SU-DHL-6 (cell line): ENCODE data around the gene OR2T27.
"Not testable (repeated sequence)": the region's sequence is repeated elsewhere in the genome, so short reads cannot be mapped to it uniquely, and the experiment has no call there.

Experiments used
- H2AFZ ChIP-seq: fragments of 200-600 bp; sonication (generic); 2 replicates; pipeline ENCODE4 v1.6.1; 2014; ENCODE audit warnings: low read depth, mild to moderate bottlenecking, moderate library complexity, mixed read lengths, antibody characterized with exemption, low read length; ENCODE audit not compliant: severe bottlenecking
- H3F3A ChIP-seq: fragments of 200-600 bp; shearing (Covaris generic); 2 replicates; pipeline ENCODE4 v1.6.0; 2016; ENCODE audit warnings: antibody characterized with exemption, mild to moderate bottlenecking; ENCODE audit not compliant: insufficient read depth
- H3K27ac ChIP-seq: fragments of 200-600 bp; sonication (generic); 2 replicates; pipeline ENCODE4 v1.5.1; 2016; ENCODE audit warnings: low read depth, mild to moderate bottlenecking, low read length, moderate library complexity, mixed read lengths
- H3K27me3 ChIP-seq: fragments of 200-600 bp; sonication (generic), shearing (Covaris generic); 2 replicates; pipeline ENCODE4 v1.6.0; 2014; ENCODE audit warnings: mild to moderate bottlenecking, low read length
- H3K36me3 ChIP-seq: fragments of 200-600 bp; sonication (generic); 2 replicates; pipeline ENCODE4 v1.6.1; 2014; ENCODE audit warnings: mild to moderate bottlenecking, low read length, mixed read lengths
- H3K4me2 ChIP-seq: fragments of 300-600, 200-600 bp; shearing (Covaris generic), sonication (generic); 2 replicates; pipeline ENCODE4 v1.6.0; 2014; ENCODE audit warnings: low read length, low read depth, mild to moderate bottlenecking; ENCODE audit not compliant: poor library complexity, severe bottlenecking
- H3K4me3 ChIP-seq: fragments of 200-600 bp; sonication (generic); 2 replicates; pipeline ENCODE4 v1.5.1; 2014; ENCODE audit warnings: antibody characterized with exemption, low read length, mild to moderate bottlenecking, mixed read lengths; ENCODE audit not compliant: insufficient read depth, poor library complexity, severe bottlenecking
- H3K79me2 ChIP-seq: fragments of 200-600 bp; sonication (generic); 2 replicates; pipeline ENCODE4 v1.6.1; 2014; ENCODE audit warnings: mild to moderate bottlenecking, low read length, moderate library complexity; ENCODE audit not compliant: insufficient read depth
- H3K9ac ChIP-seq: fragments of 200-600 bp; sonication (generic); 2 replicates; pipeline ENCODE4 v1.7.0; 2014; ENCODE audit warnings: mild to moderate bottlenecking, low read length
- H3K9me2 ChIP-seq: fragments of 200-600 bp; sonication (generic); replicated peaks from 2 replicates; pipeline ENCODE4 v1.6.1; 2014; ENCODE audit warnings: low read length; ENCODE audit not compliant: insufficient read depth
- H3K9me3 ChIP-seq: fragments of 200-600 bp; sonication (generic); 2 replicates; pipeline ENCODE4 v1.6.1; 2014; ENCODE audit warnings: low read length, mixed read lengths; ENCODE audit not compliant: insufficient read depth
- H4K20me1 ChIP-seq: fragments of 200-600 bp; sonication (generic); 2 replicates; pipeline ENCODE4 v1.6.1; 2014; ENCODE audit warnings: low read depth, mild to moderate bottlenecking, antibody characterized with exemption, low read length, moderate library complexity, mixed read lengths
- EZH2phosphoT487 ChIP-seq: fragments of 200-600 bp; sonication (generic), shearing (Covaris generic); conservative IDR thresholded peaks from 2 replicates; pipeline ENCODE4 v1.6.1; 2018; ENCODE audit warnings: mild to moderate bottlenecking, antibody characterized with exemption, low read length, moderate library complexity, mixed read lengths
- TF ChIP-seq, protein P1 (sequence below): fragments of 200-600 bp; sonication (generic); IDR thresholded peaks from one replicate; pipeline ENCODE4 v1.5.1; 2017; ENCODE audit warnings: antibody characterized with exemption, mild to moderate bottlenecking, low read length, moderate library complexity; ENCODE audit not compliant: insufficient read depth, poor library complexity, severe bottlenecking

Gene OR2T27

GRCh38 chr1:248655354-248655753, at the start of gene OR2T27:
Gene OR2T27 (minus strand): TSS chr1:248655528. CDS start chr1:248650884, 4,644 bp downstream.
- H3K79me2 ChIP-seq, H3K4me3 ChIP-seq, H3K9me3 ChIP-seq, H3F3A ChIP-seq, H4K20me1 ChIP-seq, H3K9ac ChIP-seq, H3K27me3 ChIP-seq, H3K9me2 ChIP-seq, H2AFZ ChIP-seq, H3K27ac ChIP-seq, H3K4me2 ChIP-seq, H3K36me3 ChIP-seq: not testable (repeated sequence)

GRCh38 chr1:248704606-248705005, 49.3 kb upstream of the OR2T27 start:
- Histone ChIP-seq H2AFZ (no peak overlapping the region), H3K36me3 (no peaks in the 10 kb centered on the region), H3K9ac (no peak overlapping the region), H3K9me2 (no peaks in the 10 kb centered on the region), H3K4me3 (no peak overlapping the region), H3K9me3 (no peaks in the 10 kb centered on the region), H4K20me1 (no peaks in the 10 kb centered on the region; the same call in 1 of the 2 replicates), H3K4me2 (no peak overlapping the region), H3K27ac (no peak overlapping the region), H3K79me2 (no peaks in the 10 kb centered on the region), H3F3A (no peaks in the 10 kb centered on the region), H3K27me3 (no peaks in the 10 kb centered on the region)
- TF ChIP-seq, protein P1, sequence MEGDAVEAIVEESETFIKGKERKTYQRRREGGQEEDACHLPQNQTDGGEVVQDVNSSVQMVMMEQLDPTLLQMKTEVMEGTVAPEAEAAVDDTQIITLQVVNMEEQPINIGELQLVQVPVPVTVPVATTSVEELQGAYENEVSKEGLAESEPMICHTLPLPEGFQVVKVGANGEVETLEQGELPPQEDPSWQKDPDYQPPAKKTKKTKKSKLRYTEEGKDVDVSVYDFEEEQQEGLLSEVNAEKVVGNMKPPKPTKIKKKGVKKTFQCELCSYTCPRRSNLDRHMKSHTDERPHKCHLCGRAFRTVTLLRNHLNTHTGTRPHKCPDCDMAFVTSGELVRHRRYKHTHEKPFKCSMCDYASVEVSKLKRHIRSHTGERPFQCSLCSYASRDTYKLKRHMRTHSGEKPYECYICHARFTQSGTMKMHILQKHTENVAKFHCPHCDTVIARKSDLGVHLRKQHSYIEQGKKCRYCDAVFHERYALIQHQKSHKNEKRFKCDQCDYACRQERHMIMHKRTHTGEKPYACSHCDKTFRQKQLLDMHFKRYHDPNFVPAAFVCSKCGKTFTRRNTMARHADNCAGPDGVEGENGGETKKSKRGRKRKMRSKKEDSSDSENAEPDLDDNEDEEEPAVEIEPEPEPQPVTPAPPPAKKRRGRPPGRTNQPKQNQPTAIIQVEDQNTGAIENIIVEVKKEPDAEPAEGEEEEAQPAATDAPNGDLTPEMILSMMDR, result no peak
- TF ChIP-seq EZH2phosphoT487, result no peak

- H3K4me3 ChIP-seq, result no peak overlapping the region
- H4K20me1 ChIP-seq, result no peaks in the 10 kb centered on the region; the same call in 1 of the 2 replicates
- no peaks in the 10 kb centered on the region for H3K9me3 ChIP-seq
- no peaks in the 10 kb centered on the region for H3K36me3 ChIP-seq
- H3F3A ChIP-seq, result no peaks in the 10 kb centered on the region
- H3K9ac ChIP-seq, result no peak overlapping the region
- H3K79me2 ChIP-seq, result no peaks in the 10 kb centered on the region
- no peaks in the 10 kb centered on the region for H3K27me3 ChIP-seq
- H3K9me2 ChIP-seq, result no peaks in the 10 kb centered on the region
- no peak overlapping the region for H2AFZ ChIP-seq
- H3K27ac ChIP-seq, result no peak overlapping the region
- TF ChIP-seq, protein P1, result no peak
- no peak for TF ChIP-seq EZH2phosphoT487
- H3K4me2 ChIP-seq, result no peak overlapping the region
Measured at GRCh38 chr1:248703674-248704073, 48.3 kb upstream of the OR2T27 start.

GRCh38 chr1:248702714-248703113, 47.4 kb upstream of the OR2T27 start, which contains the start of gene OR14I1:
Gene OR14I1 (minus strand): TSS chr1:248702766.
- no peak for TF ChIP-seq EZH2phosphoT487
- TF ChIP-seq, protein P1, result no peak
- H3K79me2 ChIP-seq, result no peaks in the 10 kb centered on the region
- no peak within 1 kb of the TSS for H3K27ac ChIP-seq
- H3F3A ChIP-seq, result no peaks in the 10 kb centered on the region
- H4K20me1 ChIP-seq, result no peaks in the 10 kb centered on the region; the same call in 1 of the 2 replicates
- no peak within 1 kb of the TSS for H3K4me3 ChIP-seq
- no peak within 1 kb of the TSS for H2AFZ ChIP-seq
- H3K9me2 ChIP-seq, result no peaks in the 10 kb centered on the region
- H3K9ac ChIP-seq, result no peak within 1 kb of the TSS
- no peaks in the 10 kb centered on the region for H3K27me3 ChIP-seq
- no peaks in the 10 kb centered on the region for H3K36me3 ChIP-seq
- H3K4me2 ChIP-seq, result no peak within 1 kb of the TSS
- H3K9me3 ChIP-seq, result no peaks in the 10 kb centered on the region
